ENCODE data around the gene CHN1. TPM values are rescaled to one million over a fixed set of nuclear protein-coding genes. Genes with fewer than 3 reads are reported as not detected.

Gene CHN1
- total and polyA plus RNA-seq, 7 donors, result 2.1 to 15.6 (median 11.4) TPM

- Histone ChIP-seq H3K27me3 (no peaks in the 10 kb centered on the region), H3K9me3 (no peaks in the 10 kb centered on the region), H3K4me3 (no peak overlapping the region), H3K36me3 (no peaks in the 10 kb centered on the region), H3K4me1 (no peaks in the 10 kb centered on the region), H3K27ac (no peak overlapping the region)
- no peak for DNase-seq
- TF ChIP-seq, protein P1, sequence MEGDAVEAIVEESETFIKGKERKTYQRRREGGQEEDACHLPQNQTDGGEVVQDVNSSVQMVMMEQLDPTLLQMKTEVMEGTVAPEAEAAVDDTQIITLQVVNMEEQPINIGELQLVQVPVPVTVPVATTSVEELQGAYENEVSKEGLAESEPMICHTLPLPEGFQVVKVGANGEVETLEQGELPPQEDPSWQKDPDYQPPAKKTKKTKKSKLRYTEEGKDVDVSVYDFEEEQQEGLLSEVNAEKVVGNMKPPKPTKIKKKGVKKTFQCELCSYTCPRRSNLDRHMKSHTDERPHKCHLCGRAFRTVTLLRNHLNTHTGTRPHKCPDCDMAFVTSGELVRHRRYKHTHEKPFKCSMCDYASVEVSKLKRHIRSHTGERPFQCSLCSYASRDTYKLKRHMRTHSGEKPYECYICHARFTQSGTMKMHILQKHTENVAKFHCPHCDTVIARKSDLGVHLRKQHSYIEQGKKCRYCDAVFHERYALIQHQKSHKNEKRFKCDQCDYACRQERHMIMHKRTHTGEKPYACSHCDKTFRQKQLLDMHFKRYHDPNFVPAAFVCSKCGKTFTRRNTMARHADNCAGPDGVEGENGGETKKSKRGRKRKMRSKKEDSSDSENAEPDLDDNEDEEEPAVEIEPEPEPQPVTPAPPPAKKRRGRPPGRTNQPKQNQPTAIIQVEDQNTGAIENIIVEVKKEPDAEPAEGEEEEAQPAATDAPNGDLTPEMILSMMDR (IDR thresholded peaks at IDR 0.05), result no peak
- no peak for TF ChIP-seq EP300 (IDR thresholded peaks at IDR 0.05)
- TF ChIP-seq POLR2A (IDR thresholded peaks at IDR 0.05), result no peak
- no peak for TF ChIP-seq POLR2AphosphoS5 (IDR thresholded peaks at IDR 0.05)
- intact Hi-C loops (cut with DNase I), result no loop called here
- WGBS, 2 donors, result 96 to 97% methylated on average over 1 of the region's 1 CpG
Observed at GRCh38 chr2:174863183-174863582, 142.0 kb downstream of the CHN1 start.

DNA sequence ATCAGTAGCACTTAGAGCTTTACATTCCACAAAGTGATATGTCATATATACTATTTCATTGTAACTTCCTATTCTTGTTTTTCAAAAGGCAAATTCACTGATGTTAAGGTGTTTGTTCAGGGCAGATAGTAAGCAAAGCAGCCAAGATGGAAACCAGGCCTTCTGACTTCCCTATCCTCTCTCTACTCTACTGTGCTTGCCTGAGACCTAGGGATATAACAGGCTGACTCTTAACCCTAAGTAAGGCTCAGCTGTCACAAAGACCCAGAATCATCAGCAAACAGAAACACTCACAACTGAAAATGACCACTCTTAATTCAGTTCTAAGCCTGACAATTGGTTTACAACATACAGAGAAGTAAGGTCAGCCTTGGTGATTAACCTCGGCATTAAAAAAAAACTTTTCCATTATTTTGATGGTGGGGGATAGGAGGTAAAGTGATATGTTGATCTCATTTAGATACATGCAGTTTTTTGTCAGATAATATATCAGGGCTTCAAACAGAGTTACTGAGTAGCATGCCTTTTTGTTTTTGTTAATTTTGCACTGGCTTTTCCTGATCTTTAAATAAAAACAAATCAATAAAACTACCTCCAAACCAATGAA, 145.5 kb downstream of the CHN1 start:
- Histone ChIP-seq H3K9me3 (no peaks in the 10 kb centered on the region), H3K4me3 (no peak overlapping the region), H3K27ac (no peak overlapping the region), H3K4me1 (no peaks in the 10 kb centered on the region), H3K36me3 (no peaks in the 10 kb centered on the region), H3K27me3 (no peaks in the 10 kb centered on the region)
- DNase-seq, result no peak
- no peak for TF ChIP-seq POLR2AphosphoS5 (IDR thresholded peaks at IDR 0.05)
- TF ChIP-seq EP300 (IDR thresholded peaks at IDR 0.05), result no peak
- TF ChIP-seq, protein P1 (IDR thresholded peaks at IDR 0.05), result no peak
- no peak for TF ChIP-seq POLR2A (IDR thresholded peaks at IDR 0.05)
- intact Hi-C loops (cut with DNase I), result no loop called here
- WGBS, 2 donors, result 83 to 88% methylated on average over 1 of the region's 1 CpG

GRCh38 chr2:174858745-174859144, 146.4 kb downstream of the CHN1 start:
- Histone ChIP-seq H3K9me3 (no peaks in the 10 kb centered on the region), H3K4me3 (no peak overlapping the region), H3K4me1 (no peaks in the 10 kb centered on the region), H3K27me3 (no peaks in the 10 kb centered on the region), H3K27ac (no peak overlapping the region), H3K36me3 (no peaks in the 10 kb centered on the region)
- intact Hi-C loops (cut with DNase I), result no loop called here
- no peak for DNase-seq
- no peak for TF ChIP-seq POLR2A (IDR thresholded peaks at IDR 0.05)
- TF ChIP-seq POLR2AphosphoS5 (IDR thresholded peaks at IDR 0.05), result no peak

DNA sequence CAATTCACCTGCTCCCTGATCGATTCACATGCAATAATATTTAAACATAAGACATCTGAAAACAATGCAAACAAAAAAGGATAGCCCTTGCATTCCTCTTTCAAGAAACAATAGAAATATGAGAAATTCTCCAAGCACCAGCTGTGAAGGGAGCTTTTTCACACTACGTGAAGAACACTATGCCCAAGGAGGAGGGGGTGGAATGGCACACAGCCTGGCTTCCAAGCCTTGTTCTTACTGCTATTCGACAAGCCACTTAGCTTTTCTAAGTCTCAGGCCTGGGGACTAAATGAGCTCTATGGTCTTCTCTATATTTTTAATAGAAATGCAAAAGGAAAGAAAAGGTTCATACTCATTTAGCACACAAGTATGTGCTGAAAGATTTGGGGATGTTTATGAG, 148.7 kb downstream of the CHN1 start:
- H3K9me3 ChIP-seq, result no peaks in the 10 kb centered on the region
- H3K4me3 ChIP-seq, result no peak overlapping the region
- no peak for DNase-seq
- no peaks in the 10 kb centered on the region for H3K27me3 ChIP-seq
- H3K36me3 ChIP-seq, result no peaks in the 10 kb centered on the region
- no peak for TF ChIP-seq EP300 (IDR thresholded peaks at IDR 0.05)
- no peak for TF ChIP-seq POLR2AphosphoS5 (IDR thresholded peaks at IDR 0.05)
- TF ChIP-seq, protein P1 (IDR thresholded peaks at IDR 0.05), result no peak
- TF ChIP-seq POLR2A (IDR thresholded peaks at IDR 0.05), result no peak
- H3K27ac ChIP-seq, result no peak overlapping the region
- WGBS, 2 donors, result 84 to 88% methylated on average over 3 of the region's 3 CpGs
- intact Hi-C loops (cut with DNase I), result no loop called here
- H3K4me1 ChIP-seq, result no peaks in the 10 kb centered on the region

GRCh38 chr2:174846941-174847938, 157.9 kb downstream of the CHN1 start:
- TF ChIP-seq POLR2A (IDR thresholded peaks at IDR 0.05) (no peak), EP300 (IDR thresholded peaks at IDR 0.05) (no peak), POLR2AphosphoS5 (IDR thresholded peaks at IDR 0.05) (no peak)
- TF ChIP-seq, protein P1 (IDR thresholded peaks at IDR 0.05), result no peak
- DNase-seq, result no peak
- H3K27ac ChIP-seq, result peak overlapping the region in 3 of 4 donors; percentile 14 to 62 (median 29)
- peaks cover 0 to 15% (median 6%) of the 10 kb centered on the region in 4 donors for H3K4me1 ChIP-seq
- no peaks in the 10 kb centered on the region for H3K9me3 ChIP-seq
- no peaks in the 10 kb centered on the region for H3K36me3 ChIP-seq
- intact Hi-C loops (cut with DNase I), result no loop called here
- peak overlapping the region in 3 of 4 donors; percentile 21 to 39 (median 37) for H3K4me3 ChIP-seq
- 48 to 56% methylated on average over 8 of the region's 8 CpGs for WGBS, 2 donors
- H3K27me3 ChIP-seq, result no peaks in the 10 kb centered on the region

Measured in sigmoid colon (tissue), 7 donors.